NCI-H345 treated with DMSO at 0.1 percent for 48 hours (cell line): ENCODE results near the gene ESM1.
A peak's percentile ranks its signal among the peaks of the same experiment; 100 is the strongest.
"Not testable (repeated sequence)": the region's sequence is repeated elsewhere in the genome, so short reads cannot be mapped to it uniquely, and the experiment has no call there.

ENCODE experiments used
- DNase-seq: peaks from one replicate; lab custom pipeline; 2025; ENCODE audit not compliant: unreplicated experiment; lab: John Stamatoyannopoulos, UW

ESM1 gene

GRCh38 chr5:54985301-54986268 lies at the start of gene ESM1:
ESM1 (minus strand) TSS chr5:54985593; CDS start chr5:54985517, 76 bp downstream.
- no peak for DNase-seq

GRCh38 chr5:55033568-55033967 lies 48.2 kb upstream of the ESM1 start:
- DNase-seq = no peak

GRCh38 chr5:55031492-55031891 lies 46.1 kb upstream of the ESM1 start:
- DNase-seq = no peak

GRCh38 chr5:55030676-55031369 lies 45.4 kb upstream of the ESM1 start:
- DNase-seq = peak; percentile 1

GRCh38 chr5:55030220-55030619 lies 44.8 kb upstream of the ESM1 start:
- peak; percentile 75 for DNase-seq

GRCh38 chr5:55027595-55027994 lies 42.2 kb upstream of the ESM1 start:
- DNase-seq = no peak

- no peak for DNase-seq
Observed at GRCh38 chr5:55022450-55022849, 37.1 kb upstream of the ESM1 start.

- DNase-seq = peak; percentile 1
Observed at GRCh38 chr5:55021821-55022220, 36.4 kb upstream of the ESM1 start.

- DNase-seq = peak; percentile 34
Observed at GRCh38 chr5:55021410-55021809, 36.0 kb upstream of the ESM1 start.

- not testable (repeated sequence) for DNase-seq
Observed at GRCh38 chr5:55010149-55010548, 24.8 kb upstream of the ESM1 start.

GRCh38 chr5:55004729-55005128 lies 19.3 kb upstream of the ESM1 start:
- DNase-seq = no peak

- no peak for DNase-seq
Observed at GRCh38 chr5:55003432-55004065, 18.2 kb upstream of the ESM1 start.

- DNase-seq = not testable (repeated sequence)
Observed at GRCh38 chr5:55002166-55002565, 16.8 kb upstream of the ESM1 start.

- DNase-seq = no peak
Observed at GRCh38 chr5:54997081-54997480, 11.7 kb upstream of the ESM1 start.

GRCh38 chr5:54996466-54996865 lies 11.1 kb upstream of the ESM1 start:
- DNase-seq = no peak

GRCh38 chr5:54995168-54995567 lies 9.8 kb upstream of the ESM1 start:
- DNase-seq = no peak

- no peak for DNase-seq
Observed at GRCh38 chr5:54994628-54995027, 9.2 kb upstream of the ESM1 start.

- peak; percentile 0 for DNase-seq
Observed at GRCh38 chr5:54993318-54993717, 7.9 kb upstream of the ESM1 start.

GRCh38 chr5:54991416-54991815 lies 6.0 kb upstream of the ESM1 start:
- no peak for DNase-seq

GRCh38 chr5:54990841-54991258 lies 5.5 kb upstream of the ESM1 start:
- no peak for DNase-seq

- DNase-seq = no peak
Observed at GRCh38 chr5:54988817-54989216, 3.4 kb upstream of the ESM1 start.

- DNase-seq = no peak
Observed at GRCh38 chr5:54988218-54988617, 2.8 kb upstream of the ESM1 start.
